K562 (cell line): Measurements from ENCODE around the gene MPHOSPH9. TPM values are rescaled to one million over a fixed set of nuclear protein-coding genes. Genes with fewer than 3 reads are reported as not detected.

Experiments
- EGR1 ChIP-seq: fragments of 450-650 bp; conservative IDR thresholded peaks from 2 replicates; pipeline ENCODE4 v1.6.1; 2017; ENCODE audit warnings: mild to moderate bottlenecking
- ETV5 ChIP-seq: sonication (generic); formaldehyde crosslinking; IDR thresholded peaks from 2 replicates; pipeline ENCODE4 v1.4.0; 2020; ENCODE audit warnings: low read depth, mild to moderate bottlenecking, missing genetic modification reagents
- GTF2A2 ChIP-seq: IDR thresholded peaks from 2 replicates; pipeline ENCODE4 v1.6.1; 2016; ENCODE audit warnings: mild to moderate bottlenecking, missing genetic modification characterization, missing compliant biosample characterization
- HDAC1 ChIP-seq, 2 experiments: fragments of 450-650 bp; IDR thresholded peaks; 2 replicates each; pipeline ENCODE4 v1.6.1; 2016 to 2017; ENCODE audit warnings: inconsistent platforms in 1 of 2, mild to moderate bottlenecking in 1 of 2, moderate library complexity in 1 of 2
- HNRNPLL ChIP-seq: fragments of 200-400 bp; formaldehyde crosslinking; IDR thresholded peaks from 2 replicates; pipeline ENCODE4 v1.6.1; 2017; ENCODE audit warnings: low read length, low read depth, mild to moderate bottlenecking; ENCODE audit not compliant: poor library complexity, severe bottlenecking
- JUNB ChIP-seq: fragments of 450-650 bp; formaldehyde crosslinking; conservative IDR thresholded peaks from 2 replicates; pipeline ENCODE4 v1.4.0; 2020; ENCODE audit warnings: mild to moderate bottlenecking
- KLF16 ChIP-seq: IDR thresholded peaks from 2 replicates; pipeline ENCODE4 v1.6.1; 2016; ENCODE audit warnings: antibody characterized with exemption
- MAFG ChIP-seq: fragments of 450-650 bp; conservative IDR thresholded peaks from 2 replicates; pipeline ENCODE4 v1.6.1; 2016; ENCODE audit warnings: missing genetic modification characterization, missing compliant biosample characterization
- MAFK ChIP-seq: IDR thresholded peaks from 2 replicates; pipeline ENCODE4 v1.6.1; 2011; ENCODE audit warnings: low read length, improper control_type of control experiment
- MCM7 ChIP-seq, 2 experiments: fragments of 450-650 bp; IDR thresholded peaks; 2 replicates each; pipeline ENCODE4 v1.6.1; 2016 to 2018
- MEIS2 ChIP-seq: fragments of 450-650 bp; IDR thresholded peaks from 2 replicates; pipeline ENCODE4 v1.6.1; 2014; ENCODE audit warnings: mild to moderate bottlenecking; ENCODE audit not compliant: partially characterized antibody
- NRF1 ChIP-seq, 2 experiments: fragments of 450-650 bp; IDR thresholded peaks in 1 of 2; conservative IDR thresholded peaks in 1 of 2; 2 replicates each; pipeline ENCODE4 v1.6.1; 2014; ENCODE audit warnings: mild to moderate bottlenecking in 2 of 2
- OTX1 ChIP-seq: fragments of 450-650 bp; formaldehyde crosslinking; IDR thresholded peaks from 2 replicates; pipeline ENCODE4 v1.4.0; 2022; ENCODE audit warnings: mild to moderate bottlenecking
- PCBP1 ChIP-seq: fragments of 200-400 bp; formaldehyde crosslinking; IDR thresholded peaks from 2 replicates; pipeline ENCODE4 v1.6.1; 2018; ENCODE audit warnings: mild to moderate bottlenecking, low read depth, low read length; ENCODE audit not compliant: poor library complexity, severe bottlenecking
- SREBF1 ChIP-seq: fragments of 150-350 bp; IDR thresholded peaks from 2 replicates; pipeline ENCODE4 v1.6.1; 2014; ENCODE audit warnings: antibody characterized with exemption, low read depth, low read length, borderline replicate concordance
- ZNF76 ChIP-seq: fragments of 250-450 bp; sonication (Bioruptor Pico); IDR thresholded peaks from 2 replicates; pipeline ENCODE4 v1.4.0; 2020; ENCODE audit warnings: mild to moderate bottlenecking, moderate library complexity, borderline replicate concordance
- polyA plus RNA-seq, 8 experiments: library from polyadenylated mRNA; depleted of rRNA in 4 of 8; stranded (reverse) in 5 of 8; unstranded in 3 of 8; fragments of >200 nt; fragmentation: Nextera tagmentation in 2 of 8; fragmentation: Illumina TruSeq in 1 of 8; extraction: Ambion mirVana in 2 of 8; extraction: Trizol in 1 of 8; gene quantifications; 2 replicates each; pipeline versions ENCODE4 v1.2.1 to v1.2.3, GENCODE V29; 2011 to 2014; ENCODE audit warnings: inconsistent platforms in 1 of 8, missing spikeins in 1 of 8
- total RNA-seq, 7 experiments: library from RNA; depleted of rRNA in 6 of 7; stranded (reverse); fragments of >200 nt in 6 of 7; fragmentation: Illumina TruSeq in 2 of 7; extraction: Trizol in 2 of 7; gene quantifications; 2 replicates each; pipeline versions ENCODE4 v1.2.1 to v1.2.3, GENCODE V29; 2011 to 2021; ENCODE audit warnings: low replicate concordance in 1 of 7
- TF ChIP-seq, protein P1 (sequence below): fragments of 250-450 bp; sonication (Bioruptor Pico); IDR thresholded peaks from 2 replicates; pipeline ENCODE4 v1.8.0; 2022; ENCODE audit warnings: inconsistent platforms
- TF ChIP-seq, protein P2 (sequence below): fragments of 450-650 bp; formaldehyde crosslinking; conservative IDR thresholded peaks from 2 replicates; pipeline ENCODE4 v1.4.0; 2022; ENCODE audit warnings: mild to moderate bottlenecking, missing genetic modification characterization
- TF ChIP-seq, protein P3 (sequence below): sonication (generic); formaldehyde crosslinking; IDR thresholded peaks from 2 replicates; pipeline ENCODE4 v1.9.0; 2022; ENCODE audit warnings: mild to moderate bottlenecking, missing genetic modification reagents
- TF ChIP-seq, protein P4 (sequence below): fragments of 450-650 bp; IDR thresholded peaks from 2 replicates; pipeline ENCODE4 v1.6.1; 2018; ENCODE audit warnings: mild to moderate bottlenecking, low read depth; ENCODE audit not compliant: partially characterized antibody

The MPHOSPH9 gene
- total and polyA plus RNA-seq, 9 of the 15 experiments (the other 6 are each of a cell fraction or from before 2014, with no cell fraction given) = 14.2 to 103 (median 54.5) TPM

- no peak for TF ChIP-seq HNRNPLL
- TF ChIP-seq MEIS2 = peak; percentile 71
- no peak for TF ChIP-seq PCBP1
- no peak for TF ChIP-seq MCM7 (IDR thresholded peaks at IDR 0.05)
- no peak for TF ChIP-seq KLF16
- TF ChIP-seq, protein P1, sequence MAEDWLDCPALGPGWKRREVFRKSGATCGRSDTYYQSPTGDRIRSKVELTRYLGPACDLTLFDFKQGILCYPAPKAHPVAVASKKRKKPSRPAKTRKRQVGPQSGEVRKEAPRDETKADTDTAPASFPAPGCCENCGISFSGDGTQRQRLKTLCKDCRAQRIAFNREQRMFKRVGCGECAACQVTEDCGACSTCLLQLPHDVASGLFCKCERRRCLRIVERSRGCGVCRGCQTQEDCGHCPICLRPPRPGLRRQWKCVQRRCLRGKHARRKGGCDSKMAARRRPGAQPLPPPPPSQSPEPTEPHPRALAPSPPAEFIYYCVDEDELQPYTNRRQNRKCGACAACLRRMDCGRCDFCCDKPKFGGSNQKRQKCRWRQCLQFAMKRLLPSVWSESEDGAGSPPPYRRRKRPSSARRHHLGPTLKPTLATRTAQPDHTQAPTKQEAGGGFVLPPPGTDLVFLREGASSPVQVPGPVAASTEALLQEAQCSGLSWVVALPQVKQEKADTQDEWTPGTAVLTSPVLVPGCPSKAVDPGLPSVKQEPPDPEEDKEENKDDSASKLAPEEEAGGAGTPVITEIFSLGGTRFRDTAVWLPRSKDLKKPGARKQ (CRISPR knock-in tag) = no peak
- TF ChIP-seq ZNF76 = no peak
- no peak for TF ChIP-seq JUNB (CRISPR knock-in tag)
- TF ChIP-seq, protein P2, sequence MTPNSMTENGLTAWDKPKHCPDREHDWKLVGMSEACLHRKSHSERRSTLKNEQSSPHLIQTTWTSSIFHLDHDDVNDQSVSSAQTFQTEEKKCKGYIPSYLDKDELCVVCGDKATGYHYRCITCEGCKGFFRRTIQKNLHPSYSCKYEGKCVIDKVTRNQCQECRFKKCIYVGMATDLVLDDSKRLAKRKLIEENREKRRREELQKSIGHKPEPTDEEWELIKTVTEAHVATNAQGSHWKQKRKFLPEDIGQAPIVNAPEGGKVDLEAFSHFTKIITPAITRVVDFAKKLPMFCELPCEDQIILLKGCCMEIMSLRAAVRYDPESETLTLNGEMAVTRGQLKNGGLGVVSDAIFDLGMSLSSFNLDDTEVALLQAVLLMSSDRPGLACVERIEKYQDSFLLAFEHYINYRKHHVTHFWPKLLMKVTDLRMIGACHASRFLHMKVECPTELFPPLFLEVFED (CRISPR knock-in tag) = no peak
- TF ChIP-seq, protein P3, sequence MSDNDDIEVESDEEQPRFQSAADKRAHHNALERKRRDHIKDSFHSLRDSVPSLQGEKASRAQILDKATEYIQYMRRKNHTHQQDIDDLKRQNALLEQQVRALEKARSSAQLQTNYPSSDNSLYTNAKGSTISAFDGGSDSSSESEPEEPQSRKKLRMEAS (CRISPR knock-in tag) = no peak
- TF ChIP-seq MAFG (tag) = peak; percentile 79
- no peak for TF ChIP-seq OTX1
- 0 out of 4 replicates have a peak, but pooled peaks of 1 of the 2 experiments have one; percentile 8 for TF ChIP-seq HDAC1 (IDR thresholded peaks at IDR 0.05)
- 0 out of 4 replicates have a peak, but pooled peaks of 1 of the 2 experiments have one; percentile 34 for TF ChIP-seq NRF1 (conservative IDR thresholded peaks at IDR 0.05 in 1 of 2, IDR thresholded peaks at IDR 0.05 in 1 of 2)
- TF ChIP-seq, protein P4, sequence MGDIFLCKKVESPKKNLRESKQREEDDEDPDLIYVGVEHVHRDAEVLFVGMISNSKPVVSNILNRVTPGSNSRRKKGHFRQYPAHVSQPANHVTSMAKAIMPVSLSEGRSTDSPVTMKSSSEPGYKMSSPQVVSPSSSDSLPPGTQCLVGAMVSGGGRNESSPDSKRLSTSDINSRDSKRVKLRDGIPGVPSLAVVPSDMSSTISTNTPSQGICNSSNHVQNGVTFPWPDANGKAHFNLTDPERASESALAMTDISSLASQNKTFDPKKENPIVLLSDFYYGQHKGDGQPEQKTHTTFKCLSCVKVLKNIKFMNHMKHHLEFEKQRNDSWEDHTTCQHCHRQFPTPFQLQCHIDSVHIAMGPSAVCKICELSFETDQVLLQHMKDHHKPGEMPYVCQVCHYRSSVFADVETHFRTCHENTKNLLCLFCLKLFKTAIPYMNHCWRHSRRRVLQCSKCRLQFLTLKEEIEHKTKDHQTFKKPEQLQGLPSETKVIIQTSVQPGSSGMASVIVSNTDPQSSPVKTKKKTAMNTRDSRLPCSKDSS = no peak
- TF ChIP-seq ETV5 (CRISPR knock-in tag) = no peak
- TF ChIP-seq EGR1 = peak; percentile 2; the same call in 1 of the 2 replicates
- peak; percentile 44; the same call in 1 of the 2 replicates for TF ChIP-seq MAFK
- no peak for TF ChIP-seq GTF2A2 (tag)
- no peak for TF ChIP-seq SREBF1
Measured at GRCh38 chr12:123250471-123251383, 17.8 kb upstream of the MPHOSPH9 start (continued).
